Fibroblast of skin of abdomen (primary cell): ENCODE measurements around the gene TENM4.

Experiments used
- DNase-seq: peaks from one replicate; pipeline ENCODE4 v3.0.0-alpha.2; 2013

Gene TENM4

GRCh38 chr11:78798663-78799062 is 642.2 kb downstream of the TENM4 start:
- peak; percentile 68 for DNase-seq

GRCh38 chr11:78797559-78797958 is 643.3 kb downstream of the TENM4 start:
- no peak for DNase-seq

DNA sequence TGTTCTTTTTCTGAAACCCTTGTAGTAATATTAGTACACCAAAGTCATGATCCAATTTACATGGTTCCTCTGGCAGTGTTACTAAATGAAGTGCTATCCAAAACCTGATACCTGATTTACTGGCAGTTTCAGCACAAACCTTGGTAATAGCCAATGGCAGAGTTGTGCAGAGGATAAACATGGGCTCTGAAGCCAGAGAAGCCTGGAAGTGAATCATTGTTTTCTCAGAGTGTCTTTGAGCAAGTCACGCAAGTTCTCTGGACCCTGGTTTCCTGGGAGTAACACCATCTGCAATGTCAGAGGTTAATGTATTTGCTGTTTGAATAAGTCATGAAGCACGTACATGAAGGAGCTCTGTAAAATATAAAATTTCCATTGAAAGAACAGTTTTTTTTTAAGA is 643.9 kb downstream of the TENM4 start:
- DNase-seq, result peak; percentile 78

DNA sequence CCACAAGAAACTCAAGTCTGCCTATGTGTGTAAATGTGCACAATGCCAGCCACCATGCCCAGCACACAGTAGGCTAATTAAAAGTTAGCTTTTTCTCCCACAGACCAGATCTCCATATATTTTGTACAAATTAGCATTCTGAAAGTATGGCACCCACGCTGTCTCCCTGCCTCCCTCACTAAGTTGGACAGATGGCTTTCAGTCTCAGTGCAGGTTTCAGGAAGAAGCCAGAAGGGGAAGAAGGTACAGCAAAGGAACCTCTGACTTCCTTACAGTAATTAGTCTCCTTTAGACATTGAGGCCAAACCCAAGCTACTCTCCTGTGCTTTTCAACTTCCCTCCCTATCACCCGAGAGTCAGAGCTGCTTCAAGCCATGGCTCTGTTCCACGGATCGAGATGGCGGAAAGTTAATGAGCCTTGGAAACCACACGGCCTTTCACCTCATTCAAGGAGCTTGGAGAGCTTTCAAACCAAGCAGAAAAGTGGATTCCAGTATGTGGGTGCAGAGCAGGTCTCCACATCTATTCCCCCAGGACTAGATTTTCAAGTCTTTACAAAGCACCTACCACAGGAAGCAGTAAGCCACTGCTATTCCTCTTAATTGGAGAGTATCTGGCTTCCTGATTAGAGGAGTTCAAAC is 645.1 kb downstream of the TENM4 start:
- DNase-seq, result no peak

GRCh38 chr11:78791964-78792363 is 648.9 kb downstream of the TENM4 start:
- no peak for DNase-seq

- peak; percentile 33 for DNase-seq
These were observed 649.6 kb downstream of the TENM4 start for GRCh38 chr11:78791254-78791653.

- no peak for DNase-seq
These were observed 650.0 kb downstream of the TENM4 start for GRCh38 chr11:78790784-78791183.

DNA sequence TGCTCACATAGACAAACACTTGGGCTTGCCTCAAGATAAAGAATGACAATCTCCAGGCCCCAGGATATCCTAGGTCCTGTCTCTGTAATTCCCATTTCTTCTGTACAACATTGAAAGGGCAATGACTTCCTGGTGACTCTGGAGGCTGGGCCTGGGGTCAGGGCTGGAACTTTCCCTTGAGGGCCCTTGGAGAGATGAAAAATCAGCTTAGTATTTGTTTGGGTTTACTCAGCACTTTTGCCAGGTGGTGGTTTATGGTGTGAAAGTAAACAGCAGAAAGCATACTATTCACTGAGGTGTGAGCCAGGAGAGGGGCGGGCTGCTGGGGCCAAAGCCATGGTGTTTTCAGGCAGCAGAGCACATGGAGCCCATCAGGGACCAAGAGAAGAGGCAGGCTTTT is 651.5 kb downstream of the TENM4 start:
- DNase-seq, result no peak

- DNase-seq, result no peak
These were observed 652.3 kb downstream of the TENM4 start for GRCh38 chr11:78788533-78788932.

GRCh38 chr11:78787696-78788095 is 653.1 kb downstream of the TENM4 start:
- no peak for DNase-seq

GRCh38 chr11:78786746-78787145 is 654.1 kb downstream of the TENM4 start:
- DNase-seq, result no peak

GRCh38 chr11:78786086-78786485 is 654.7 kb downstream of the TENM4 start:
- DNase-seq, result no peak

GRCh38 chr11:78784321-78785061 is 656.3 kb downstream of the TENM4 start:
- peak; percentile 82 for DNase-seq

GRCh38 chr11:78783846-78784245 is 657.0 kb downstream of the TENM4 start:
- DNase-seq, result no peak

DNA sequence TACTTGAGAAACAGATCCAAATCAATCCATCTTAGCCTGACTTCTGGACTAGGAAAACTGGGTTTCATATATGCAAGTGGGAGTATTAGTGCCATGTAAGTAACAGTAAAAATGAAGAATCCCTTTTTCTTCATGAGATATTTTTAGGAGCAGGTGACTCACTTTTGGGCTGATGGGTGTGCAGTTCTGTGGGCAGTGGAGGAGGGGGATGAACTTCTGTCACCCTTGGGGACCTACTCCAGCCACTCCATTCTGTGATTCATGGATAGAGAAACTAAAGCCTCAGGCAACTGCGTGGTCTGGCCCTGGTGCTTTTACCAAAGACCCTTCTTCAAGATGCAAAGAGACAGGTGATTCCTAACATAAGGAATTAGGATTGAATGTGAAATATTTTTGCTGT is 657.5 kb downstream of the TENM4 start:
- DNase-seq, result no peak

DNA sequence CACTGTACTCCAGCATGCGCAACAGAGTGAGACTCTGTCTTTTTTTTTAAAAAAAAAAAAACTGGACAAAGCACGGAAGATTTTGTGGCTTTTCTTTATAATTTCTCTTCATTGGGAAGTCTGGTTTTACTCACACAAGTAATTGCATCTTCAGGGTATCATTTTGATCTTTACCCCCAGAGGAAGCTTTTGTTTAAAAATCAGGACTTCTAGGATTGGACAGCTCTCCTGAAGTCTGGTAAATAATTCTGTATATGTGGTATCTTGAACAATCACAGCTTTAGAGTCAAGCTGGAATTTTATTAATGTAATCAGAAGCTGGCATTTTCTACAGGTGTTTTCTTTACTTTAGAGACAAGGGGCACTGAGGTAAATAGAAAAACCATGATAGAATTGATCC is 658.1 kb downstream of the TENM4 start:
- DNase-seq, result no peak

DNA sequence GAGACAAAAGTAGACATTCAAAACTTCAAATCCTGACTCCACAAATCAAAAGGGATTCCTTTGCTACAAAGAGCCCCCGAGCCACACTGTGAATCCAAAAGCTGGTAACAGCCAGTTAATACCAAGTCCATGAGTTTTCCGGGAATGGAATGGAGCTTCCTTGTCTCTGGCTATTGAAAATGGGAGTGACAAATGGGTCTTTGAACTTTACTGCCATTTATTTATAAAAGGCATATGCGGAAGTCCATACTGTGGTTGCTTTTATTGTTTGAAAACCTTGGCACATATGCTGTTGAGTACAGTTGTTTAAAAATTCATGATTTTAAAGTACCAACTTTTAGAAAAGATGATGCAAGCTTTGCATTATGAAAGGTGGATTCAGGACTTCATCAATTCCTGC is 659.9 kb downstream of the TENM4 start:
- DNase-seq, result no peak

- no peak for DNase-seq
These were observed 667.3 kb downstream of the TENM4 start for GRCh38 chr11:78773492-78773891.

- peak; percentile 20 for DNase-seq
These were observed 667.8 kb downstream of the TENM4 start for GRCh38 chr11:78773077-78773476.

DNA sequence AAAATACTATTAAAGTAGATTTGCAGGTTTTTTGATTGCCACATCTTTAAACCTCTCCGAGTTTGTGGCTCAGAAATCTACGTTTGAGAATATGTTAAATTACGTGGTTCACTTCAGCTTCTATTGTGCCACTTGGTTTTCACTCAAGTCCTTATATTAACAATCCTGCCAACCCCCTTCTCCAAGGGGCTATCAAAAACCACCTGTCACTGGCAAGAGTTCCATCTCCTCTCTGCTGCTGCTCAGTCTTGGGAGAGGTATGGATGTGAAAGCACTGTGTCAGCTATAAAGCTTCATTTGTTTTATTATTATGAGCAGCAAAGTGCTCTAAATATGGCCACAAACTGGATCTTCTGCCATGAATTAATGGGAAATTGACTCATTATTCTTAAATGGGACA is 668.6 kb downstream of the TENM4 start:
- DNase-seq, result no peak

- DNase-seq, result no peak
These were observed 669.9 kb downstream of the TENM4 start for GRCh38 chr11:78770931-78771330.

GRCh38 chr11:78768971-78769370 is 671.9 kb downstream of the TENM4 start:
- DNase-seq, result peak; percentile 4

- no peak for DNase-seq
These were observed 672.5 kb downstream of the TENM4 start for GRCh38 chr11:78768345-78768744.
